Astrocyte (in vitro differentiated cells and primary cell): ENCODE data around the gene SERPINE2. TPM values are rescaled to one million over a fixed set of nuclear protein-coding genes. Genes with fewer than 3 reads are reported as not detected.

ENCODE experiments used
- DNase-seq: peaks from one replicate; pipeline ENCODE4 v3.0.0-alpha.2; 2010; ENCODE audit warnings: low read depth
- FAIRE-seq: peaks from 2 replicates; lab custom pipeline; 2011; peaks lifted over from hg19 to GRCh38; lab: Jason Lieb, UNC
- H2AFZ ChIP-seq: 2 replicates; pipeline ENCODE4 v1.6.0; 2012; ENCODE audit warnings: low read depth, low read length, inconsistent platforms
- H3K27ac ChIP-seq: 2 replicates; pipeline ENCODE4 v1.5.1; 2011; ENCODE audit warnings: low read depth, low read length, inconsistent platforms
- H3K27me3 ChIP-seq: 2 replicates; pipeline ENCODE4 v1.6.0; 2011; ENCODE audit warnings: low read length, inconsistent platforms; ENCODE audit not compliant: insufficient read depth
- H3K36me3 ChIP-seq: 2 replicates; pipeline ENCODE4 v1.5.1; 2011; ENCODE audit warnings: low read length, inconsistent platforms; ENCODE audit not compliant: insufficient read depth
- H3K4me1 ChIP-seq: 2 replicates; pipeline ENCODE4 v1.5.1; 2011; ENCODE audit warnings: low read length, inconsistent platforms; ENCODE audit not compliant: insufficient read depth
- H3K4me2 ChIP-seq: 2 replicates; pipeline ENCODE4 v1.6.0; 2012; ENCODE audit warnings: low read length, inconsistent platforms
- H3K4me3 ChIP-seq: 2 replicates; pipeline ENCODE4 v1.5.1; 2011; ENCODE audit warnings: low read depth, mild to moderate bottlenecking, low read length, inconsistent platforms; ENCODE audit not compliant: insufficient read depth
- H3K79me2 ChIP-seq: 2 replicates; pipeline ENCODE4 v1.6.0; 2012; ENCODE audit warnings: mild to moderate bottlenecking, low read length, inconsistent platforms; ENCODE audit not compliant: insufficient read depth
- H3K9ac ChIP-seq: 2 replicates; pipeline ENCODE4 v1.6.0; 2012; ENCODE audit warnings: mild to moderate bottlenecking, low read length, inconsistent platforms
- H3K9me3 ChIP-seq: 2 replicates; pipeline ENCODE4 v1.5.1; 2012; ENCODE audit warnings: low read depth, mild to moderate bottlenecking, low read length, inconsistent platforms; ENCODE audit not compliant: insufficient read depth
- H4K20me1 ChIP-seq: 2 replicates; pipeline ENCODE4 v1.6.0; 2012; ENCODE audit warnings: low read length, inconsistent platforms; ENCODE audit not compliant: insufficient read depth
- H3K27ac Mint-ChIP-seq: one replicate; pipeline ENCODE4 v1.8.0; 2021; ENCODE audit warnings: mild to moderate bottlenecking, mixed read lengths; ENCODE audit not compliant: unreplicated experiment
- H3K27me3 Mint-ChIP-seq: one replicate; pipeline ENCODE4 v1.8.0; 2021; ENCODE audit warnings: low read depth, mixed read lengths; ENCODE audit not compliant: unreplicated experiment
- H3K36me3 Mint-ChIP-seq: one replicate; pipeline ENCODE4 v1.8.0; 2021; ENCODE audit warnings: low read depth, mixed read lengths; ENCODE audit not compliant: unreplicated experiment
- H3K4me1 Mint-ChIP-seq: one replicate; pipeline ENCODE4 v1.8.0; 2021; ENCODE audit warnings: low read depth, mixed read lengths; ENCODE audit not compliant: unreplicated experiment
- H3K4me3 Mint-ChIP-seq: one replicate; pipeline ENCODE4 v1.8.0; 2021; ENCODE audit warnings: mild to moderate bottlenecking, moderate library complexity, mixed read lengths; ENCODE audit not compliant: unreplicated experiment
- H3K9me3 Mint-ChIP-seq: one replicate; pipeline ENCODE4 v1.8.0; 2021; ENCODE audit warnings: mild to moderate bottlenecking, mixed read lengths; ENCODE audit not compliant: unreplicated experiment
- EZH2 ChIP-seq: IDR thresholded peaks from 2 replicates; pipeline ENCODE4 v1.6.1; 2012; ENCODE audit warnings: mild to moderate bottlenecking, low read length, inconsistent platforms; ENCODE audit not compliant: insufficient read depth
- total RNA-seq: library from RNA; stranded (reverse); gene quantifications from 2 replicates; pipeline ENCODE4 v1.2.1, GENCODE V29; 2021
- TF ChIP-seq, protein P1 (sequence below): IDR thresholded peaks from 2 replicates; pipeline ENCODE4 v1.5.1; 2011; ENCODE audit warnings: low read depth, mild to moderate bottlenecking, inconsistent platforms, low read length, moderate library complexity; ENCODE audit not compliant: insufficient read depth

Gene SERPINE2
- total RNA-seq, 1 donor from 2014 or later = 375 TPM

- Mint-ChIP-seq H3K4me3 (no peak overlapping the region), H3K27ac (no peak overlapping the region), H3K27me3 (no peaks in the 10 kb centered on the region), H3K36me3 (no peaks in the 10 kb centered on the region), H3K4me1 (peaks cover 24% of the 10 kb centered on the region), H3K9me3 (peaks cover 4% of the 10 kb centered on the region)
- H3K9me3 ChIP-seq = peaks cover 2% of the 10 kb centered on the region
- DNase-seq = no peak
- H3K36me3 ChIP-seq = no peaks in the 10 kb centered on the region
- H3K27ac ChIP-seq = no peak overlapping the region
- H3K4me3 ChIP-seq = no peak overlapping the region
- no peaks in the 10 kb centered on the region for H4K20me1 ChIP-seq
- FAIRE-seq = no peak
- TF ChIP-seq, protein P1, sequence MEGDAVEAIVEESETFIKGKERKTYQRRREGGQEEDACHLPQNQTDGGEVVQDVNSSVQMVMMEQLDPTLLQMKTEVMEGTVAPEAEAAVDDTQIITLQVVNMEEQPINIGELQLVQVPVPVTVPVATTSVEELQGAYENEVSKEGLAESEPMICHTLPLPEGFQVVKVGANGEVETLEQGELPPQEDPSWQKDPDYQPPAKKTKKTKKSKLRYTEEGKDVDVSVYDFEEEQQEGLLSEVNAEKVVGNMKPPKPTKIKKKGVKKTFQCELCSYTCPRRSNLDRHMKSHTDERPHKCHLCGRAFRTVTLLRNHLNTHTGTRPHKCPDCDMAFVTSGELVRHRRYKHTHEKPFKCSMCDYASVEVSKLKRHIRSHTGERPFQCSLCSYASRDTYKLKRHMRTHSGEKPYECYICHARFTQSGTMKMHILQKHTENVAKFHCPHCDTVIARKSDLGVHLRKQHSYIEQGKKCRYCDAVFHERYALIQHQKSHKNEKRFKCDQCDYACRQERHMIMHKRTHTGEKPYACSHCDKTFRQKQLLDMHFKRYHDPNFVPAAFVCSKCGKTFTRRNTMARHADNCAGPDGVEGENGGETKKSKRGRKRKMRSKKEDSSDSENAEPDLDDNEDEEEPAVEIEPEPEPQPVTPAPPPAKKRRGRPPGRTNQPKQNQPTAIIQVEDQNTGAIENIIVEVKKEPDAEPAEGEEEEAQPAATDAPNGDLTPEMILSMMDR = no peak
- TF ChIP-seq EZH2 = no peak
- no peaks in the 10 kb centered on the region for H3K27me3 ChIP-seq
- H3K4me1 ChIP-seq = peaks cover 23% of the 10 kb centered on the region
- H3K4me2 ChIP-seq = no peak overlapping the region
- H3K9ac ChIP-seq = no peak overlapping the region
- no peaks in the 10 kb centered on the region for H3K79me2 ChIP-seq
- H2AFZ ChIP-seq = no peak overlapping the region
These were observed 44.6 kb upstream of the SERPINE2 start for GRCh38 chr2:224083638-224084037.

GRCh38 chr2:224078656-224079055 lies 39.6 kb upstream of the SERPINE2 start:
- H3K27me3 Mint-ChIP-seq = peaks cover 2% of the 10 kb centered on the region
- H3K27ac Mint-ChIP-seq = no peak overlapping the region

More at GRCh38 chr2:224078656-224079055, 39.6 kb upstream of the SERPINE2 start:
- peaks cover 2% of the 10 kb centered on the region for H3K9me3 ChIP-seq
- H3K4me1 Mint-ChIP-seq = peaks cover 3% of the 10 kb centered on the region
- no peak for TF ChIP-seq EZH2
- TF ChIP-seq, protein P1 = no peak
- H3K36me3 ChIP-seq = no peaks in the 10 kb centered on the region
- no peak for FAIRE-seq
- no peak overlapping the region for H2AFZ ChIP-seq
- H3K9me3 Mint-ChIP-seq = peaks cover 16% of the 10 kb centered on the region
- H3K27me3 ChIP-seq = no peaks in the 10 kb centered on the region
- H3K4me3 Mint-ChIP-seq = no peak overlapping the region
- no peaks in the 10 kb centered on the region for H4K20me1 ChIP-seq
- H3K79me2 ChIP-seq = no peaks in the 10 kb centered on the region
- DNase-seq = no peak
- H3K4me2 ChIP-seq = no peak overlapping the region
- H3K36me3 Mint-ChIP-seq = no peaks in the 10 kb centered on the region
- H3K4me3 ChIP-seq = no peak overlapping the region
- no peak overlapping the region for H3K9ac ChIP-seq
- H3K27ac ChIP-seq = no peak overlapping the region
- H3K4me1 ChIP-seq = no peaks in the 10 kb centered on the region
